ENCODE measurements around the gene MYH9.

DNA sequence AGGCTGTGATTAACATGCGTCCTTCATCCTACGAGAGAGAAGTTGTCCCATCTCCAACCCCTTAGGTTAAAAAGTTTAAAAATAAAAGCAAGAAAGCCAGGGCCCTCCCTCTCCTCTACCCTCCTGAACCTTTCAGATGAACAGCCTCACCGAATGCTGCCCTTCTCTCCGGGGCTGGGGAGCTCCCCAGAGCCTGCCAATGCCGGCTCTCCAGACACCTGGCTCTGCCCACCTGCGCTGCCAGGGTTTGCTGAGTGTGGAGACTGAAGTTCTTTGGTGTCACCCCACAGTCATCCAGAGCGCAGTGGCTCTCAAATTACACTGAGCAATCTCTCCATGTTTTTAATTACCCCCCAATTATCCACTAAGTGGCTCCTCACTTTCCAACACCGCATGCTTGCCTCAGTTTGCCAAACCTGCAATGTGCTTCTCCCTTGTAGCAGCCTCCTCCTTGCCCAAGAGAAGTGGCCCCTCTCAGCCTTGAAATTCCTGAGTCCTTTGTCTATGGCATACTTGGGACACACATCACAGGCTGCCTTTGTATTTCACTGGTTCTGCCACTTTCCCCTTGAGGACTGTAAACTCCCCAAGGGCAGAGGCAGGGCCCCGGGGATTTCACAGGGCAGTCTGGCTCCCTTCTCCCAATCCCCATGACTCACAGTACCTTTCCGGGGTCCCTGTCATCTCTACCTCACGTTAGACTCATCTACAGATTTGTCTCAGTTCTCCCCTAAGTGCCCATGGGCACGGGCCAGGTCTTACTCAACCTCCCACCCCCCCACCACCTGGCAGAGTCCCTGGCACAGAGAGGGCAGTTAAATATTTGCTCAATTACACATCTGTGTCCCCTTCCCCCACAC lies 2.0 kb downstream of the MYH9 start:
- TF ChIP-seq POLR2A (IDR thresholded peaks at IDR 0.05) (peak in 1 of 2 donors; percentile 27), CTCF (IDR thresholded peaks at IDR 0.05) (no peak)
